GM19452 (cell line): ENCODE measurements around the gene DRD2.

Experiments used
- ATAC-seq: cut with Tn5 transposase; IDR thresholded peaks from one replicate; pipeline ENCODE4 v1.9.1; 2021; ENCODE audit not compliant: unreplicated experiment

Gene DRD2

GRCh38 chr11:113447621-113448315 is 27.4 kb downstream of the DRD2 start:
- no peak for ATAC-seq

- no peak for ATAC-seq
These were observed 28.3 kb downstream of the DRD2 start for GRCh38 chr11:113446938-113447337.

DNA sequence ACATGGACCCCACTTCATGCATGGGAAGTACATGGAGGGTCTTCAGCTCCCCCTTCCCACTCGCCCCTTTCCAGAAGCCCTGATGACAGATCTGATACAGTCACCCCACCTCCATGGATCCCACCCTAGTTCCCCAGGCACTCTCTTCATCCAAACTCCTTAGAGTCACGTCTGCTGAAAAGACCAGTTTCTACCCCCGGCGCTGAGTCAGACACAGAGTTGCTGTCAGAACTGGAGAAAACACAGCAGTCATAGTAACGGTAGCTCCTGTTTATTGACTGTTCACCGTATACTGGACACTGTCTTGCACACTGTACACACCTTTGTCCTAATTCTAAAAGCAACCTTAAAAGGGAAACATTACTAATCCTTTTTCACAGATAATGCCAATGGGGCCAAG is 29.1 kb downstream of the DRD2 start:
- no peak for ATAC-seq

DNA sequence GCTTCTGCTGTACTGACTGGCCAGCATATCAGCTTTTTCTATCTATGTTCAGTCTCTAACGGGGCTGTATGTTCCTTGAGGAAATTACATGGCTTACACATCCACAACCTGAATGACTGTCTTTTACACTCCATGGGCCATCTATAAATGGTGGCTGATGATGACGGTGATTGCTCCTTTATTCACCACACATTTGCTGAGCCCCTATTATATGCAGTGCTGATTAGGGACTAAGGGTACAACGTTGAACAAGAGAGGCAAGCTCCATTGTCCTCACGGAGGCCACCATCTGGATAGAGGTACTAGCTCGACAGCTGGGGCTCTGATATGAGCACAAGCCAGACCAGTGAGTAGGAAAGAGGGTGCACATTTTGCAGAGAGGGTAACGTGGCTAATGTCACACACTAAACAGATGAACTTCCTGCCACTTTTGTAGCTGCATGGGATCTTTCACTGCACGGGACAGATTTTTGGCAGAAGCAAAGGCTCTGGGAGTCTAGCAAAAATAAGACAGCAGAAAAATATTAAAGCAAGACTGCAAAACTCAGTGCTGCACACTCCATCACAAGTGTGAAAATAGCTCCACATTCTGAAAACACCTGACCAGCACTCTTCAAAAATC is 30.6 kb downstream of the DRD2 start:
- no peak for ATAC-seq

- ATAC-seq = no peak
These were observed 34.4 kb downstream of the DRD2 start for GRCh38 chr11:113440816-113441215.

DNA sequence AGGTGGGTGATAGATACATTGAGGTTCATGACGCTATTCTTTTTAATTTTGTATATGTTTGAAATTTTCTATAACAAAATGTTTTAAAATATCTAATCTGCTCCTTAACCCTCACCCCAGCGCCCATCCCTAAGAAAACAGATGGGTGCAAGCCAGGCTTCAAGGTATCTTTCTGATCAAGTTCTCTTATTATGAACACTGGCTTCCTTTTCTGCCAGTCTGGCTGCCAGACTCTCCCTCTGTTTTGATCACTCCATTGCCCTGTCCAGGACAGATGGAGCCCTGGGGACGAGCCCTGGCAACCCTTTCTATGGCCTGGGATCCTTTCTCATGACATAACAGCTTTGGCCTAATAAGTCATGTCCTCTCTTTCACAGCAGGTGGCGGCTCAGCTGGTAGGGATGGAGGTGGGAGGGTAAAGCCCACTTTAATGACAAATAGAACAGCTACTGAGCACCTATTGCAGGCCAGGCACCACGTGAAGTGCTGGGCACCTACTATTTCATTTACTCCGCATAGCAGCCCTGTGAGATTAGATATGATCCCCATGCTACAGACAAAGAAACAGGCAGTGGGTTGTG is 38.4 kb downstream of the DRD2 start:
- no peak for ATAC-seq

GRCh38 chr11:113435190-113435968 is 39.8 kb downstream of the DRD2 start:
- ATAC-seq = no peak

DNA sequence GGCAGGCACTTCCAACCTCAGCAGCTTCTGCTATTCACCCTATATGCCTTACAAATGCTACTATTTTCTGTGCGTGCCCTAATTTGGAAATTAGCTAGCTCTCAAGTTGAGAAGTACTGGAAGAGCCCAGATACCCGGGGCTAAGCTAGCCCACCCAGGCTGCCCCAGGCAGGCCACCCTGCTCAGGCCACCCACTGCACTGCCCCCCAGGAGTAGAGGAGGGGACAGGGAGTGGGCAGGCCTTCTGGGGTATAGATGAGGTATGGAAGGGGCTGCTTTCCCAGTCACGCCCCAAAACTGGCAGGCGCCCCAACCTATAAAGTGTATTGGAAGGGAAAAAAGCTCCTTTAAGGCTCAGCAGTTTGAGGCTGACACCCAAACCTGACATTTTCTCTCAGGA is 43.5 kb downstream of the DRD2 start:
- no peak for ATAC-seq

DNA sequence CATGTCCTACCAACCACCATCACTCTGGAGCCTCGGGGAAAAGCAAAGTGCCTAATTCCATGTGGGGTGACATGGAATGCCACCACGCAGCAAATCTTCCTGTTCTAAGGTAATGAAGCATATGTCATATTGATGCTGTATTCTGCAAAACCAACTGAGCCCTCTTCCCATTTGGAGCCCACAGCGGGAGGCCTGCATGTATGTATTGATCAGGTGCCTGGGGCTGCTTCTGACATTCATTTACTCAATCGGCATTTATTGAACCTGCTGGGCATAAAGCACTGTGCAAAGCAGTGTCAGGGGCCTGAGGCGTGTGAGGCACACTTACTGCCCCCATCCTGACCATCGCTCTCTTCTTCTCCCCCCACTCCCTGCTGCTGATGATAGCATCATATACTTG is 48.5 kb downstream of the DRD2 start:
- no peak for ATAC-seq

DNA sequence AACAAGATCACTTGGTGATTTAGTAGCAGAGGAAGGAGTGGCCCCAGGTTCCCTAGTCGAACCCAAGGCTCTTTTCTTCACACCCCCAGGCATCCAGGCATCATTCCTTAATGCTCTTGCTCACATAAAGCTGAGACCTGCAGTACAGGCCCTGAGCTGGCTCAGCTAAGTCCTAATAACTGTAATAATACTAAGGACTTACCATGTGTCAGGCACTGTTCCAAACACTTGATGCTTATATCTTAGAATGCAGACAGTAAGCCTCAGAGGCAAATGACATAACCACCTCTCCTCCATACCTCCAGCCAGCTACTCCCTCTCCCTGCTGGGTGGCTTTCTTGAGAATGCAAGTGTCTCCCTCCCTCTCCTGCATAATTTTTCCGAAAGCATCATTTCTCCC is 54.4 kb downstream of the DRD2 start:
- ATAC-seq = no peak

DNA sequence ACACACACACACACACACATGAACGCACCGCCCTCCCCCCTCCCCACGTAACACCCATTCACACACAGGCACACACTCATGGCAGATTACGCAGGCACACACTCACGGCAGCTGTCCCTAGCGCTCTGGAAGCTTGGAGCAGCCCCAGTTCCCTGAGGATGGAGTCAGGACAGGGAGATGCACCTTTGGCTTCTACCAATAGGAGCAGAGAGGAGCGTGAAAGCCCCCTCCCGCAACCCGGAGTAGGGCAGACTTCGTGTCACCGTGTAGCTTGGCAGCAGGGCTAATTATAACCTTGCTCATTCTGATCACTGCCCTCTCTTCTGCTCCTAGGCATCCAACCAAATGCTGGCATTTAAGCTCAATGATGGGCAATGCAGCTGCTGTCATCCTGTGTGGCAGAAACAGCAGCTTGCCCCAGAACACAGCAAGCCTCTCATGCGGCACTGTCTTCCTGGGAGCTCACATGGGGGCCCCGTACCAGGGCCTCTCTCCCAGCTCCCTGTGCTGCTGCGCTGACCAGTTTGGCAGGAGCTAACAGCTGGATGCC is 55.7 kb downstream of the DRD2 start:
- ATAC-seq = no peak

- no peak for ATAC-seq
These were observed 57.8 kb downstream of the DRD2 start for GRCh38 chr11:113417428-113417827.

DNA sequence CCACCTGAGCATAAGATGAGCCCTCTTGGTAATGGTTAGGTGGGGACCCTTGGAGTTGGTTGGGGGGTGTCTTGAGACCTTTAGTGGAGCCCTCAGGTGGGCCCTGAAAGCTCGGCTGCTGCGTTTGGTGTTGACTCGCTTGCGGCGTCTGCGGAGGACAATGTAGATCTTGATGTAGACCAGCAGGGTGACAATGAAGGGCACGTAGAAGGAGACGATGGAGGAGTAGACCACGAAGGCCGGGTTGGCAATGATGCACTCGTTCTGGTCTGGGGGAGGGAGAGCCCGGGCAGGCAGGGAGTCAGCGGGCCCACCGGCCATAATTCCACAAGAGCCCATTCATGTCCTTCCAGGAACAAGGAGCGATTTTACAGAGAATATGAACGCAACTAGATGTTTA is 59.9 kb downstream of the DRD2 start:
- ATAC-seq = no peak

- ATAC-seq = no peak
These were observed 62.5 kb downstream of the DRD2 start for GRCh38 chr11:113412675-113413074.

DNA sequence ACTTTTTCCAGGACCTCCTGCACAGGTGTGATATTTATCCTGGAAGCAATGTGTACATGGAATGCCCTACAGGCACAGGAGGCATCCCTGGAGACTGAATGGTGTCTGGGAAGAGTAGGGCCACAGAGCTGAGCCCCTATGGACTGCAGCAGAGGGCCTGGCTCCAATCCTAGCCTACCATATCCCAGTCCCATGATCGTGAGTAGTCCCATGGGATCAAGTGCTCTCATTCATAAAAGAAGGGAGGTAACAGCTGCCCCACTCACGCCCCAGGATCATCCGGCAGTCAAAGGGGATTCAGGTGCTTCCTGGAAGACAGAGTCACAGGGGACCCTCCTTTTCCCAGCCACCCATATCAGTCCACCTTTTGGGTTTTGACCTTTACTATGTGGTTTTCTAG is 63.7 kb downstream of the DRD2 start:
- no peak for ATAC-seq

DNA sequence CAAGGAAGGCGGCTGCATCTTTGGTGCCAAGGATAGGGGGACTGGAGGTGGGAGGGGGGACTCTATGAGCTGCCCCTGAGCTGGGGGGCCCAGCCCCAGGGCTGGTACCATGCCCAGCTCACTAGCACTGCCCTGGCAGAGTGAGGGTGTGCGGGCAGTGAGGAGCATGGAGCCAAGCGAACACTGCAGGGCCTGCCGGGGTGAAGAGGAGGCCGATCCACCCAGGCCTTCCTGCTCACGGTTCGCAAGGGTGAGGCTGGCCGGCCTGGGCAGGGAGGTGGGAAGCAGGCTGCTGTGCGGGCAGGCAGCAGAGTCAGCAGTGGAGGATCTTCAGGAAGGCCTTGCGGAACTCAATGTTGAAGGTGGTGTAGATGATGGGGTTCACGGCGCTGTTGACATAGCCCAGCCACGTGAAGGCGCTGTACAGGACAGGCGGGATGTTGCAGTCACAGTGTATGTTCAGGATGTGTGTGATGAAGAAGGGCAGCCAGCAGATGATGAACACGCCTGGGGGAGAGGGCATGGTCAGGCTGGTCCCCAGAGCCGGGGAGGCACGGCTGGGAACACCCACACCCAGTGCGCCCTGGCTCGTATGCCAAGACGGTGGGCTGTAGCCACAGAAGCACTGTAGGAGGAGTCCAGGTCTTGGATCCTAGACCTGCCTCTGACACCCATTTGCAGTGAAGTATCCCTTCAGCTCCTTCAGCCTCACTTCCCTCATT is 64.6 kb downstream of the DRD2 start:
- ATAC-seq = no peak

GRCh38 chr11:113409526-113409925 is 65.7 kb downstream of the DRD2 start:
- ATAC-seq = no peak

- ATAC-seq = no peak
These were observed 66.3 kb downstream of the DRD2 start for GRCh38 chr11:113408887-113409286.

DNA sequence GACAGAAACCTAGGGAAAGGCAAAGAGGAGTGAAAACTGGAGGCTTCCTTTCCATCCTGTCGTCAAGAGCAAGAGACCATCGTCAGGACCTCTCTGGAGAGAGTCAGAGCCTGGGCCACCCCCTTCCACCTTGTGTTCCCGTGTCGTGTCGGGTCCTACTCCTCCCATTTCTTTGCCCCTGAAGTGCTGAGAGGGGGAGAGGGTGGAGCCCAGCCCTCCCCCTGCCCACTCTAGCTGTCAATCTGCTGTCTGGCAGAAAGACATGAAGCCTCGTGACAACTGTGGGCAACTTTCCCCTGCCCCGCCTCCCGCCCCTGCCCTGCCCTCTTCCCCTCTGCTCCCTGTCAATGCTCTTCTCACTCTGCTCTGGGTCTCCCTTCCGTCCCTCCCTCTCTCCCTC is 67.0 kb downstream of the DRD2 start:
- ATAC-seq = no peak

- no peak for ATAC-seq
These were observed 68.0 kb downstream of the DRD2 start for GRCh38 chr11:113407163-113407562.
